ENCODE results near the gene TNFRSF13B.
"Not testable (repeated sequence)": the region's sequence is repeated elsewhere in the genome, so short reads cannot be mapped to it uniquely, and the experiment has no call there.

Gene TNFRSF13B

DNA sequence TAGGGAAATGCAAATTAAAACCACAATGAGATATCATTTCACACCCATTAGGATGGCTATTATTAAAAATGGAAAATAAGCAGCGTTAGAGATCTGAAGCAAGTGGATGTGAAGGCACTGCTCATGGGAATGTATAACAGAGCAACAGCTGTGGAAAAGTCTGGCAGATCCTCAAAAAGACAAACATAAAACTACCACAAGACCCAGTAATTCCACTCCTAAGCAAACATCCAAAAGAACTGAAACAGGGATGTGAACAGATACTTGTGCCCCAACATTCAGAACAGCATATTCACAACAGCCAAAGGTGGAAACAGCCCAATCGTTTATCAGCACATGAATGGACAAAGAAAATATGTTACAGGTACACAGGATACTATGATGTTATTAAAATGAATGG is 10.9 kb downstream of the TNFRSF13B start:
- not testable (repeated sequence) for DNase-seq (ENCODE audit: low read depth in 2 of 2, low spot score in 1 of 2)

- DNase-seq (ENCODE audit: low read depth in 2 of 2, low spot score in 1 of 2): not testable (repeated sequence)
Measured at GRCh38 chr17:16955011-16955410, 16.9 kb downstream of the TNFRSF13B start.

DNA sequence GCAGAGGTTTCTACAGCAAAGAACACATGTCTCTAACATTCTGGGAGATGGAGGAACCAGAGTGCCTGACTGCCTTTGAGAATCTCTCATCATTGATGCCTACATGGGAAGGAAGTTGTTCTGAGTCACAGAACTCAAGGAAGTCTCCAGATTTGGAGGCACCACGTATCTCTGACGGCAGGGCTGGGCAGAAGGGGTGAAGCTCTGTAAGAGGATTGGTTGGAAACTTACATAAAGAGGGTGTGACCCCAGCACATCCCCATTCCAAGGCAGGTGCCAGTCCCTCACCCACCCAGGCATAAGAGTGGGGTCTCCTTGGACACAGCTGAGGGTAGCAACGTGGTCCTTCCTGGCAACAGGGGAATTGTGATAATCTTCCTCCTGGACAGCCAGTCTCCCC is 17.4 kb downstream of the TNFRSF13B start:
- DNase-seq (ENCODE audit: low read depth in 2 of 2, low spot score in 1 of 2): no peak

- DNase-seq (ENCODE audit: low read depth in 2 of 2, low spot score in 1 of 2): no peak
Measured at GRCh38 chr17:16953841-16954240, 18.1 kb downstream of the TNFRSF13B start.

- DNase-seq (ENCODE audit: low read depth in 2 of 2, low spot score in 1 of 2): no peak
Measured at GRCh38 chr17:16953347-16953746, 18.6 kb downstream of the TNFRSF13B start.

DNA sequence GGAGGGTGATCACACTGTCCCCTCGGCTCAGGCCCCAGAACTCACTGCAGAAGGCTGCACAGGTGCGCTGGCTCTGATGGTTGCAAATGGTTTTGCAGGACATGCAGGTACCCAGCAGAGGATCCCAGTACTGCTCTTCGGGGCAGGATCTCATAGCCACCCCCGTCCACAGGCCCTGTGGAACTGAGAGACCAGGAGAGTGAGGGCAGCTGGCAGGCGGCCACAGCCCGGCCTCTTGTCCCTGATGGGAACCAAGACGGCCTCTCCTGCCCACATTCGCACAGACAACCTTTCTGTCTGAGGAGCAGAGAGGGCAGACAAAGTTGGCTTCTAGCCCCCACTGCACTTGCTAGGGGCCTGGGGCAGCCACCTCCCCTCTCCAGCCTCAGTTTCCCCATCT is 19.5 kb downstream of the TNFRSF13B start:
- no peak for DNase-seq (ENCODE audit: low read depth in 2 of 2, low spot score in 1 of 2)

DNA sequence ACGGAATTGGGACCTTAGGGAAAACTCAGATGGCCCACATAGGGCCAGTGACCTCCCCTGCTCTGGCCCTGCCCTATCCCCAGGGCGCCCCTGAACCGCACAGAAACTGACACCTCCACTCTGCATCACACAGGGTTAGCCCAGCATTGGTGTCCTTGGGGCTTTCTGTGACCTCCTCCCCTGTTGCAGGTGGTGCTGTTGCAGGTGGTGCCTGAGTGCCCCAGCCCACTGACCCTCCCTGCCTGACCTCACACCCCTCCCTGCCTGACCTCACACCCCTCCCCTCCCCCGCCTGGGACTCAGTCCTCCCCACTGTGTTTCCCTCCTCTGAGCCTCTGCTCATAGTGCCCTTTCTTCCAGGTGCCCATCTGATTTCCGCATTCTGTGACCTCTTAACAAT is 21.4 kb downstream of the TNFRSF13B start:
- no peak for DNase-seq (ENCODE audit: low read depth in 2 of 2, low spot score in 1 of 2)

- DNase-seq (ENCODE audit: low read depth in 2 of 2, low spot score in 1 of 2): no peak
Measured at GRCh38 chr17:16948587-16949376, 23.1 kb downstream of the TNFRSF13B start.

DNA sequence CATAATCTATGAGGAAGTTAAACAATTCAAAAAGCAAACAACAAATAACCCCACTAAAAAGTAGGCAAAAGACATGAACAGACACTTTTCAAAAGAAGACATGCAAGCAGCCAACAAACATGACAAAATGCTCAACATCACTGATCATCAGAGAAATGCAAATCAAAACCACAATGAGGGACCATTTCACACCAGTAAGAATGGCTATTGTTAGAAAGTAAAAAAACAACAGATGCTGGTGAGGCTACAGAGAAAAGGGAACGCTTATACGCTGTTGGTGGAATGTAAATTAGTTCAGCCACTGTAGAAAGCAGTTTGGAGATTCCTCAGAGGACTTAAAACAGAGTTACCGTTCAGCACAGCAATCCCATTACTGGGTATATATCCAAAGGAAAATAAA is 24.4 kb downstream of the TNFRSF13B start:
- DNase-seq (ENCODE audit: low read depth in 2 of 2, low spot score in 1 of 2): no peak

DNA sequence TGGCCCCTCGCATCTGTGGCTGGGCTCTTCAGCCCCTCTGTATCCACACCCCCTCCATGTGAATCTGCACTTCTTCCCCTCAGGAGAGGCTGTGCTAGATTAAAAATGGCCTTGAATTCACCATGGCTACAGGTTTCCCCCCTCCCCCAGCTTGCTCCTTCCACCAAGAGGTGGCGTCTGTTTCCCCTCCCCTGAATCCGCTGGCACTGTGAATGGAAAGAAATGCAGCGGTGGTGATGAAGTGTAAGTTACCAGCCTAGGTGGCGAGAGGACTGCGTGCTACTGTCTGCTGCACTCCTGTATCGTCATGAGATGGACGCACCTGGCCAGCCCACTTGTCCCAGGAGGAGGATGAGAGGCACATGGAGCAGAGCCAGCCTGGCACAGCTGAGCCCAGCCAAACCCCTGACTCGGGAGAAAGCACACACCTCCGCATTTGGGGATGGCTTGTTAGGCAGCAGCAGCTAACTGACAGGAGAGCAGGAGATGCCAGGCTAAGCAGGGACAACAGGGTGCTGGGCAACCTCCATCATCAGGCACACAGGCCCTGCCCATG is 26.2 kb downstream of the TNFRSF13B start:
- DNase-seq (ENCODE audit: low read depth in 2 of 2, low spot score in 1 of 2): no peak

GRCh38 chr17:16945136-16945482 is 26.8 kb downstream of the TNFRSF13B start:
- DNase-seq (ENCODE audit: low read depth in 2 of 2, low spot score in 1 of 2): no peak

- no peak for DNase-seq (ENCODE audit: low read depth in 2 of 2, low spot score in 1 of 2)
Measured at GRCh38 chr17:16944334-16945135, 27.4 kb downstream of the TNFRSF13B start.

DNA sequence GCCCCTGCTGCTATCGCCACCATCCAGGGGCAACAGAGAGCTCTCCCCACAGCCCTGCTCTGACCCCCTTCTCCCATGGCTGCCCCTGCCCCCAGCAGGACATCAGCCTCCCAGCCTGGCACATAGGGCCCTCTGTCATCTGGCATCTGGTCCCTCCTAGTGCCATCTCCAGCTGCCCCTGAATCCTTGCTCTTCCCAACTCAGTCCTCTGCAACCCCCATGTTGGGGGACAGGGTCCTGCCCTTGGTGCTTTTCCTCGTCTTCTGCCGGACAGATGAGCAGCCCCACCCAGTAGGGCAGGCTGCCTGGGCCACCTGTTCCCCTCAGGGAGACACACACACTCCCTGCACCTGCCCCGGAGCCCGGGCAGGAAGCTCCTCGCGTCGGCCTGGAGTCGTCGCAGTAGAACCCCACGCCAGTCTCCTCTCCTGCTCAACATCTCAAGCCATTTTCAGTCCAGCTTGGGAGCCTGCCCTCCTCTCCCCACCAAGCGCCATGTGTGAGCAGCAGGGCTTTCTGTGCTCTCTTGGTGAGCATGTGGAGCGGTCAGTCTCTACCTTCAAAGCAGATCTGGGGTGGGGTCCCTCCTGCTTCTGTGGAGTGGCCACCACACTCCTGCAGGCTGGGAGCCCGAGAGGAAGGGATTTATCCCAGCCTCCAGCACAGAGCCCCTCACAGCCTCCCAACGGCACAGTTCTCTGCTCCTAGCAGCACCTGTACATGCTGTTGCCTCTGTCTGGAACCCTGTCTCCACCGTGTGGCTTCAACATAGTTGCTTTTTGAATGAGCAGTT is 28.2 kb downstream of the TNFRSF13B start:
- no peak for DNase-seq (ENCODE audit: low read depth in 2 of 2, low spot score in 1 of 2)

GRCh38 chr17:16943032-16943352 is 28.9 kb downstream of the TNFRSF13B start:
- no peak for DNase-seq (ENCODE audit: low read depth in 2 of 2, low spot score in 1 of 2)

DNA sequence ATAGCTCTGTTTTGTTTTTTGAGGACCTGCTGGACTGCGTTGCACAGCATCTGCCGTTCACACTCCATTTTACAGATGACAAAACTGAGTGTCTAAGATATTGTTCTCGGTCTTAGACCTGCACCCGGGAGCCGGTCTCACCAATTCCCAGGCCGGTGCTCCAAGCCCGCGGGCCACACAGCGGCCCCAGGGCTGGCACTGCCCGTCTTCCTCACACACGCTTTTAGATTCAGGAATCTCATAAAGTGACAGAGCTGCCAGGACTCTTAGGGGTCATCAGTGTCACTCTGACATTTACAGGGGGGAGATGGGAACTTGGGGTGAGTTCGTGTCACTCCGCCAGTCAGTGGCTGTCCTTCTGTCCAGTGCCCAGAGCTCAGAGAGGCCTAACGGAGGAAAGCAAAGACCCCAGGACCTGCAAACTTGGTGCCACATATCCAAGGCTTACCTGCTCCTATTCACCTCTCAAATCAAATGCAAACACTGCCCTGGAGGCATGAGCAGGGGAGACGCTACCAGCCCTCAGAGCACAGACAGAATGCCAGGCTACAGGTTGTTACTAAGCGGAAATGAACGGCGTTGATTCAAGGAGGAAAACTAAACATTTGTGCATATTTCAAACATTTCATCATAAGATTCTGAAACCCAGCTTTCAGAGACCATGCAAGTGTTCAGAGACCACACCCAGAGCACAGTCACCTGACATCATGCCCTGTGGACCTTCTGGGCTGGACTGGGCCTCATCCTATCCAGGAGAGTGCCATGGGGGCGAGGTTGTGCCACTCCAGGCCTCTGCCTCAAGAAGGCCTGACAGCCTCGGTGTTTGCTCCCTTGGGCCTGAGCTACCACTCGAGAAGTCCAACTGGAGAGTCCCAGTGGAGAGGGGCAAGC is 29.5 kb downstream of the TNFRSF13B start:
- no peak for DNase-seq (ENCODE audit: low read depth in 2 of 2, low spot score in 1 of 2)

DNA sequence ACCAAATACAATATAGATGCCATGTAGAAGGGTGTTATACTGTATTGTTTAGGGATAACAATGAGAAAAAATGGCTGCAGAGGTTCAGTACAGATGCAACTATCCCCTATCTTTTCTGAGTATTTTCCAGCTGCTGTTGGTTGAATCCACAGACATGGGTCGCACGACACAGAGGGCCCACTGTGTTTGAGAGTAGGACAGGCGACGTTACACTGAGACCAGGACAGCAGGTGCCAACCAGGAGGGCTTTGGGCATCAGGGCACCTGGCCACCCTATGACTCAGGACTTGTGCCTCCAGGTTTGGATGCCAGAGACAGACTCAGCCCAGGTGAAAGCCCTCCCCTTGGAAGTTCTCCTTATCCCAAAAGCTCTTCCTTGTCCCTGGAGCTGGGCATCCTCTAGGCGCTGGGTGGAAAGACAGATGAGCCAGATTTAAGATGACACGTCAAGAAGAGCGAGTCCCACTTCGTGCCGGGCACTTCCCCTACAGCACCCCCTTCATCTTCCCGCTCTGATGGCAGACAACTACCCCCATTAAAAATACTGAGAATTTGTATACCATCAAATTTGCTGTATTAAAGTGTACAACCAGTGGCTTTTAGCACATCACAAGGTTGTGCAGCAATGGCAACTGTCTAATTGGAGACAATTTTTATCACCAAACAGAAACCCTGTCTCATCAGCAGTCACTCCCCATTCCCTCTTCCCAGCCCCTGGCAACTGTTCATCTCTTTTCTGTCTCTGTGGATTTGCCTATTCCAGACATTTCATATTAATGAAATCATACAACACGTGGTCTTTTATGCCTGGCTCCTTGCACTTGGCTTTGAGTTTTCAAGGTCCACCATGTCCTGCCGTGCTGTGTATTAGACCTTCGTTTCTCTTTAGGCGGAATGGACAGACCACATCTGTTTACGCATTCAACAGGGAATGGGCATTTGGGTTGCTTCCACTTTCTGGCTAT is 30.6 kb downstream of the TNFRSF13B start:
- no peak for DNase-seq (ENCODE audit: low read depth in 2 of 2, low spot score in 1 of 2)

- DNase-seq (ENCODE audit: low read depth in 2 of 2, low spot score in 1 of 2): no peak
Measured at GRCh38 chr17:16940116-16940881, 31.6 kb downstream of the TNFRSF13B start.

GRCh38 chr17:16939606-16940115 is 32.3 kb downstream of the TNFRSF13B start:
- DNase-seq (ENCODE audit: low read depth in 2 of 2, low spot score in 1 of 2): no peak

DNA sequence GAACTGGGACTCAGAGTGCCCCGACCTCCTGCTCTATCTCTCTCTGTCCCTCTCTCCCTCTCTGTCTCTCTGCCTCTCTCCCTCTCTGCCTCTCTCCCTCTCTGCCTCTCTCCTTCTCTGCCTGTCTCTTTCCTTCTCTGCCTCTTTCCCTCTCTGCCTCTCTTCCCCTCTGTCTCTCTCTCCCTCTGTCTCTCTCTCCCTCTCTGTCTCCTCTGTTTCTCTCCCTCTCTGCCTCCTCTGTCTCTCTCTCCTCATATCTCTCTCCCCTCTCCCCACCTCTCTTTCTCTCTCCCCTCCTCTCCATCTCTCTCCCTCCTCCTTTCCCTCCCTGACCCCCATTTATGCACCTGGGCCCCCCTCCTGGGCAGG is 32.7 kb downstream of the TNFRSF13B start:
- DNase-seq (ENCODE audit: low read depth in 2 of 2, low spot score in 1 of 2): no peak
